Loucy (cell line): ENCODE data around the gene NCOR2.

Experiments used
- H2AFZ ChIP-seq: fragments of 200-600 bp; sonication (generic); 2 replicates; pipeline ENCODE4 v1.6.0; 2016; ENCODE audit warnings: antibody characterized with exemption, mild to moderate bottlenecking, low read length, moderate library complexity
- H3F3A ChIP-seq: fragments of 200-600 bp; 2 replicates; pipeline ENCODE4 v1.6.0; 2016; ENCODE audit warnings: antibody characterized with exemption, low read depth, mild to moderate bottlenecking
- H3K27me3 ChIP-seq: fragments of 200-600 bp; sonication (generic); 2 replicates; pipeline ENCODE4 v1.6.1; 2014; ENCODE audit warnings: low read length, mild to moderate bottlenecking; ENCODE audit not compliant: insufficient read depth, poor library complexity, severe bottlenecking
- H3K36me3 ChIP-seq: fragments of 200-600 bp; sonication (generic); 2 replicates; pipeline ENCODE4 v1.6.1; 2016; ENCODE audit warnings: low read length; ENCODE audit not compliant: insufficient read depth
- H3K4me1 ChIP-seq: fragments of 200-600 bp; sonication (generic); 2 replicates; pipeline ENCODE4 v1.5.1; 2014; ENCODE audit warnings: low read length, mild to moderate bottlenecking; ENCODE audit not compliant: insufficient read depth, poor library complexity, severe bottlenecking
- H3K4me2 ChIP-seq: fragments of 200-600 bp; sonication (generic); 2 replicates; pipeline ENCODE4 v1.6.0; 2014; ENCODE audit warnings: antibody characterized with exemption, low read length, low read depth, mild to moderate bottlenecking; ENCODE audit not compliant: poor library complexity, severe bottlenecking
- H3K4me3 ChIP-seq: fragments of 200-600 bp; sonication (generic); 2 replicates; pipeline ENCODE4 v1.5.1; 2014; ENCODE audit warnings: low read length, mild to moderate bottlenecking, mixed read lengths; ENCODE audit not compliant: poor library complexity, severe bottlenecking
- H3K79me2 ChIP-seq: fragments of 200-600 bp; sonication (generic); 2 replicates; pipeline ENCODE4 v1.6.1; 2014; ENCODE audit warnings: low read length; ENCODE audit not compliant: insufficient read depth
- H3K9ac ChIP-seq: fragments of 200-600 bp; sonication (generic); 2 replicates; pipeline ENCODE4 v1.6.0; 2014; ENCODE audit warnings: mild to moderate bottlenecking, low read depth, low read length, moderate library complexity; ENCODE audit not compliant: poor library complexity, severe bottlenecking
- H3K9me2 ChIP-seq: fragments of 200-600 bp; sonication (generic); replicated peaks from 2 replicates; pipeline ENCODE4 v1.6.1; 2016; ENCODE audit warnings: low read depth, low read length, mixed read lengths
- H3K9me3 ChIP-seq: fragments of 200-600 bp; sonication (generic); 2 replicates; pipeline ENCODE4 v1.6.1; 2014; ENCODE audit warnings: mild to moderate bottlenecking, antibody characterized with exemption, low read length, low read depth; ENCODE audit not compliant: insufficient read depth
- H4K20me1 ChIP-seq: fragments of 200-600 bp; sonication (generic); 2 replicates; pipeline ENCODE4 v1.6.0; 2014; ENCODE audit warnings: antibody characterized with exemption, low read length, mild to moderate bottlenecking; ENCODE audit not compliant: insufficient read depth, poor library complexity, severe bottlenecking
- EZH2phosphoT487 ChIP-seq: fragments of 200-600 bp; IDR thresholded peaks from 2 replicates; pipeline ENCODE4 v1.6.1; 2018; ENCODE audit warnings: antibody characterized with exemption, mild to moderate bottlenecking, moderate library complexity, borderline replicate concordance
- TF ChIP-seq, protein P1 (sequence below): fragments of 200-600 bp; sonication (generic); conservative IDR thresholded peaks from 2 replicates; pipeline ENCODE4 v1.5.1; 2014; ENCODE audit warnings: mild to moderate bottlenecking, antibody characterized with exemption, low read length

The NCOR2 gene

DNA sequence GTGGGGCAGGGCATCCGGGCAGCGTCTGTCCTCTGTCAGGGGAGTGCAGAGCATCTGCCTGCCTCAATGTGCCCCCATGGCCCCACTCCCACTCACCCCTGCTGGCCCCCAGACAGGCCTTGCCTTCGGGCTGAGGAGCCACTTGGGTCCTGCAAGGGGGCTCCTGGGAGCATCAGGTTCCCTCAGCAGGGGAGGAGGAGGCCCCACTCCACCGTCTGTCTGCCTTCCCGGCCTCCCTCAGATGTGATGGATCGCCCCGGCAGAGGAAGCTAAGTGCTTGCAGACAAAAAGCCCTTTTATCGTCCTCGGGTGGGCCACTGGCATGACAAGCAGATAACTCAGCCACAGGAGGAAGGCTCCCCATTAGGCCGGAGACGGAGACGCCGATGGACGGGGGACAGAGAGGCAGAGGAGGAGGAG is 35.1 kb downstream of the NCOR2 start:
- H3K4me2 ChIP-seq: no peak overlapping the region

DNA sequence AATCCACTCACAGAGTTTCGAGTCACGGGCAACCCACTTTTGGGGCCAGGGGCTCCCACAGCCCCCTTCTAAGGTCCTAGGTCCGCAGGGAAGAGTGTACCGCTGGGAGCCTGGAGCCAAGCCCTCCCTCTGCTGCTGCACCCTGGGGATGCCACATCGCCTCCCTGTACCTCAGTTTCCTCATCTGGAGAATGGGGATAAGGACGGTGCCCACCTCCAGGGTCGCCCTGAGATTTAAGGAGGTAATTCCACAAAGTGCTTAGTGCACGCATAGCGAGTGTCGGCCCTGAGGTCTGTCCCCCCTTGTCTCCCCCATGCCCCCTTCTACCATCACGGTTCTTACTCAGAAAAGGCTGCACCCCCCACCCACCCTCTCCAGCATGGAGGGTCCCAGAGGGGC is 35.5 kb downstream of the NCOR2 start:
- no peaks in the 10 kb centered on the region for H3F3A ChIP-seq
- no peak overlapping the region for H3K9ac ChIP-seq
- H3K9me3 ChIP-seq: no peaks in the 10 kb centered on the region
- H3K9me2 ChIP-seq: no peaks in the 10 kb centered on the region
- H2AFZ ChIP-seq: no peak overlapping the region
- TF ChIP-seq, protein P1, sequence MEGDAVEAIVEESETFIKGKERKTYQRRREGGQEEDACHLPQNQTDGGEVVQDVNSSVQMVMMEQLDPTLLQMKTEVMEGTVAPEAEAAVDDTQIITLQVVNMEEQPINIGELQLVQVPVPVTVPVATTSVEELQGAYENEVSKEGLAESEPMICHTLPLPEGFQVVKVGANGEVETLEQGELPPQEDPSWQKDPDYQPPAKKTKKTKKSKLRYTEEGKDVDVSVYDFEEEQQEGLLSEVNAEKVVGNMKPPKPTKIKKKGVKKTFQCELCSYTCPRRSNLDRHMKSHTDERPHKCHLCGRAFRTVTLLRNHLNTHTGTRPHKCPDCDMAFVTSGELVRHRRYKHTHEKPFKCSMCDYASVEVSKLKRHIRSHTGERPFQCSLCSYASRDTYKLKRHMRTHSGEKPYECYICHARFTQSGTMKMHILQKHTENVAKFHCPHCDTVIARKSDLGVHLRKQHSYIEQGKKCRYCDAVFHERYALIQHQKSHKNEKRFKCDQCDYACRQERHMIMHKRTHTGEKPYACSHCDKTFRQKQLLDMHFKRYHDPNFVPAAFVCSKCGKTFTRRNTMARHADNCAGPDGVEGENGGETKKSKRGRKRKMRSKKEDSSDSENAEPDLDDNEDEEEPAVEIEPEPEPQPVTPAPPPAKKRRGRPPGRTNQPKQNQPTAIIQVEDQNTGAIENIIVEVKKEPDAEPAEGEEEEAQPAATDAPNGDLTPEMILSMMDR: no peak
- TF ChIP-seq EZH2phosphoT487: no peak
- no peak overlapping the region for H3K4me2 ChIP-seq
- H3K4me3 ChIP-seq: no peak overlapping the region
- no peaks in the 10 kb centered on the region for H3K4me1 ChIP-seq
- peaks cover 87% of the 10 kb centered on the region for H3K79me2 ChIP-seq
- no peaks in the 10 kb centered on the region for H3K27me3 ChIP-seq
- H4K20me1 ChIP-seq: peaks cover 35% of the 10 kb centered on the region
- peaks cover 4% of the 10 kb centered on the region; the same call in 1 of the 2 replicates for H3K36me3 ChIP-seq

More for the DNA sequence above, 35.1 kb downstream of the NCOR2 start:
- TF ChIP-seq EZH2phosphoT487: no peak
- TF ChIP-seq, protein P1: no peak
- Histone ChIP-seq H3F3A (no peaks in the 10 kb centered on the region), H3K9me3 (no peaks in the 10 kb centered on the region), H3K9me2 (no peaks in the 10 kb centered on the region), H3K27me3 (no peaks in the 10 kb centered on the region), H3K36me3 (peaks cover 4% of the 10 kb centered on the region; the same call in 1 of the 2 replicates), H3K4me3 (no peak overlapping the region), H4K20me1 (peaks cover 32% of the 10 kb centered on the region), H3K79me2 (peaks cover 89% of the 10 kb centered on the region), H3K4me1 (no peaks in the 10 kb centered on the region), H3K9ac (no peak overlapping the region), H2AFZ (no peak overlapping the region)

DNA sequence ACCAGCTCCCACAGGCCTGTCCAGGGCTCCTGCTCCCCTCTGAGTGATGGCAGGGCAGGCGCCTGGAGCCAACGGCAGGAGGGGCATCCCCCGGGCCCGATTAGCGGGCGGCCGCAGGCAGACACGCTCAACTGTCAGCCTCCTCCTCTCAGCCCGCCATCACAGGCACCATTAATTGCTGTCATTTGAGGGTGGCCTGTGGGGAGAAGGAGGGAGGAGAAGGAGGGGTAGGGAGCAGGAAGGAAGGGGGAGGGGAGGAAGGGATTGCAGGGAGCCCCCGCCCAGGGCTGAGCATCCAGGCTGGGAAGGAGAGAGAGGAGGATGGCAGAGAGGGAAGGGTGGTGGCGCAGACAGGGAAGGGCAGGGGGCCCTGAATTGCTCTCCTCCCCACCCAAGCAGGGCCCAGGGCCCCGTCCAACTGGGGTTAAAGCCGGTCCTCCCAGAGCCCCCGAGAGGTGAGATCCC is 36.1 kb downstream of the NCOR2 start:
- Histone ChIP-seq H3K4me1 (no peaks in the 10 kb centered on the region), H3K27me3 (no peaks in the 10 kb centered on the region), H3K4me2 (no peak overlapping the region), H4K20me1 (peaks cover 30% of the 10 kb centered on the region), H3K79me2 (peaks cover 87% of the 10 kb centered on the region), H3K36me3 (peaks cover 4% of the 10 kb centered on the region; the same call in 1 of the 2 replicates), H2AFZ (no peak overlapping the region), H3K9ac (no peak overlapping the region), H3F3A (no peaks in the 10 kb centered on the region), H3K9me2 (no peaks in the 10 kb centered on the region), H3K4me3 (no peak overlapping the region), H3K9me3 (no peaks in the 10 kb centered on the region)
- no peak for TF ChIP-seq EZH2phosphoT487
- TF ChIP-seq, protein P1: no peak
